T-helper 1 cell treated with Interleukin-12 subunit alpha and Interleukin-12 subunit beta and Interleukin-4 antibody, amounts not matched to agents 30 ng/mL and 1 ng/mL, for 36 hours (primary cell): Measurements from ENCODE around the gene F11R. TPM values are rescaled to one million over a fixed set of nuclear protein-coding genes. Genes with fewer than 3 reads are reported as not detected.
"Not testable (repeated sequence)": the region's sequence is repeated elsewhere in the genome, so short reads cannot be mapped to it uniquely, and the experiment has no call there.

ENCODE experiments used
- intact Hi-C: fragments of 100-400 bp; cut with micrococcal nuclease; formaldehyde crosslinking; loops from one replicate; pipeline ENCODE4 v1.15.1; 2024
- total RNA-seq: library from RNA; stranded (reverse); gene quantifications from 2 replicates; pipeline ENCODE4 v1.2.3, GENCODE V29; 2022

The F11R gene
- total RNA-seq, 1 donor from 2014 or later, result 17.4 TPM

DNA sequence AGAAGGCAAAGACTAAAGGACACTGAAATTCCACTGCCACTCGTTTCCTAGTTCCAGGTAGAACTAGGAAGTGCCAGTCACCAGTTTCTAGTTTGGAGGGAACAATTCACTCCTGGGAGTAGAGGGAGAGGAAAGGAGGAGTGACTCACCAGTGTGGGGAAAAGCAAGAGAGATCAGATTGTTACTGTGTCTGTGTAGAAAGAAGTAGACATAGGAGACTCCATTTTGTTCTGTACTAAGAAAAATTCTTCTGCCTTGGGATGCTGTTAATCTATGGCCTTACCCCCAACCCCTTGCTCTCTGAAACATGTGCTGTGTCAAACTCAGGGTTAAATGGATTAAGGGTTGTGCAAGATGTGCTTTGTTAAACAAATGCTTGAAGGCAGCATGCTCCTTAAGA, 4.3 kb downstream of the F11R start:
- intact Hi-C loops, result not testable (repeated sequence)

- intact Hi-C loops, result loop anchor here (1.0 kb wide), 1 partner anchor 8 kb away; the partner anchor contains the start of gene F11R
Measured at GRCh38 chr1:161013488-161014230, 7.3 kb downstream of the F11R start.

GRCh38 chr1:161013131-161013487, 7.8 kb downstream of the F11R start:
- intact Hi-C loops, result loop anchor here (1.0 kb wide), 1 partner anchor 8 kb away; the partner anchor contains the start of gene F11R

DNA sequence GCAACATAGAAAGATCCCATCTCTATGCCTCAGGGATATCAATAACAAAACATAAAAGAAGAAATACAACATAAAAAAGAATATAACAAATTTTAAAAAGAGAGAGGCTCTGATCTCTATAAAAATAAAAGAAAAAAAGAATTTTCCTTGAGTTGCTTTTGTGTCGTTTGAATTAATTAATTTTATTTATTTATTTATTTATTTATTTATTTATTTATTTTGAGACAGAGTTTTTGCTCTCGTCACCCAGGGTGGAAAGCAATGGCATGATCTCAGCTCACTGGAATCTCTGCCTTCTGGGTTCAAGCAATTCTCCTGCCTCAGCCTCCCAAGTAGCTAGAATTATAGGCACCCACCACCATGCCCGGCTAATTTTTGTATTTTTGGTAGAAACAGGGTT, 8.5 kb downstream of the F11R start:
- intact Hi-C loops, result no loop called here

GRCh38 chr1:161009602-161010211, 11.2 kb downstream of the F11R start:
- intact Hi-C loops, result no loop called here

DNA sequence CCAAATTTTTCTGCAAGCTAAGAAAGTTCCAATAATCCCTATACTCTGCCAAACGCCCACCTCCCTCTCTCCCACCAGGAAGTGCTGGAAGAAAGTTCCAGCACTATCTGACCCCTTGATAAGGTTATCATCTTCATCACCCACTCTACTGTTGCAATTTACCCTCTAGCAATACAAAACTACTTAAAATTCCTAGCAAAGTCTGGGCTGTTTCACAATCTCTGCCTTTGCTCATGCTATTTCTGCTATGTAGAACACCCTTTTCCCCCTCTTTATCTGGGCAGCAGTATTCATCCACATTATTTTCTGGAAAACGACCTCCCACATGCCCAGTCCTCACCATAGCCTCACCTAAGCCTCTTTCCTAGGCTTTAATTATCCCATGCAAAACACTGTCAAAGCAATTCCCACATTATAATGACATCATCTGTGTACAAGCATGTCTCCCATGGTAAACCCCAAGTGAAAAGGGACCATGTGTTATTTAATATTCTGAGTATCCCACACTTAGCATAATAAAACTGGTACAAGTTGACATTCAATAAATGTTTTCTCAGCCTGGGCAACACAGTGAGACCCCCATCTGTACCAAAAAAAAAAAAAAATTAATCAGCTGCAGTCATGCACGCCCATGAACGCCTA, 12.0 kb downstream of the F11R start:
- intact Hi-C loops, result no loop called here

DNA sequence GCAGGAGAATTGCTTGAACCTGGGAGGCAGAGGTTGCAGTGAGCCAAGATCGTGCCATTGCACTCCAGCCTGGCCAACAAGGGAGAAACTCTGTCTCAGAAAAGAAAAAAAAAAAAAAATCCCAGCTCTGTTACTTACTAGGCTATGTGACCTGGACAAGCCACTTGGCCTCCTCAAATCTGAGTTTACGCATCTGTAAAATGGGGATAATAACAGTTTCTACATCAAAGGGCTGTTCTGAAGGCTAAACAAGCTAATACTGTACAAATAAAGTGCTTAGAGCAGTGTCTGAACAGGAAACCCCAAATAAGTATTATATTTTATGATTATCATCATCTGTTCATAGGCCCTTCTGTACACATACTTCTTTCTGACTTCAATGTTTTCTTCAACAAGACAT, 13.6 kb downstream of the F11R start:
- intact Hi-C loops, result no loop called here

DNA sequence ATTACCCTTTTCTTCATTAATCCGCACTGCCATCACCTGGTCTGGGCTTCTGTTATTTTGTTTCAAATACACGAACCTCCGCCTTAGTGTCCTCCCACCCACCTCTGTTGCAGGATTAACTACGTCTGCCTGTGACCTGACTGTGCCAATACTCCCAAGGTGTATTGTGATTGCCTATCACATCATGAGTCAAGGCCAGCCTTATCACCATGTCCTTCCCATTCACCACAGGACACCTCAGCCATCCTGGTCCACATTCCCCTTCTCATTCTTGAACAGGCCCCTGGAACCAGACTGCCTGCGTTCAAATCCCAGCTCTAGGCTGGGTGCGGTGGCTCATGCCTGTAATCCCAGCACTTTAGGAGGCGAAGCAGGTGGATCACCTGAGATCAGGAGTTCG, 14.4 kb downstream of the F11R start:
- intact Hi-C loops, result no loop called here

- intact Hi-C loops, result no loop called here
Measured at GRCh38 chr1:161001525-161001924, 19.4 kb downstream of the F11R start.

GRCh38 chr1:161000736-161001480, 20.0 kb downstream of the F11R start:
- intact Hi-C loops, result no loop called here

GRCh38 chr1:160999376-160999775, 21.6 kb downstream of the F11R start:
- intact Hi-C loops, result no loop called here

DNA sequence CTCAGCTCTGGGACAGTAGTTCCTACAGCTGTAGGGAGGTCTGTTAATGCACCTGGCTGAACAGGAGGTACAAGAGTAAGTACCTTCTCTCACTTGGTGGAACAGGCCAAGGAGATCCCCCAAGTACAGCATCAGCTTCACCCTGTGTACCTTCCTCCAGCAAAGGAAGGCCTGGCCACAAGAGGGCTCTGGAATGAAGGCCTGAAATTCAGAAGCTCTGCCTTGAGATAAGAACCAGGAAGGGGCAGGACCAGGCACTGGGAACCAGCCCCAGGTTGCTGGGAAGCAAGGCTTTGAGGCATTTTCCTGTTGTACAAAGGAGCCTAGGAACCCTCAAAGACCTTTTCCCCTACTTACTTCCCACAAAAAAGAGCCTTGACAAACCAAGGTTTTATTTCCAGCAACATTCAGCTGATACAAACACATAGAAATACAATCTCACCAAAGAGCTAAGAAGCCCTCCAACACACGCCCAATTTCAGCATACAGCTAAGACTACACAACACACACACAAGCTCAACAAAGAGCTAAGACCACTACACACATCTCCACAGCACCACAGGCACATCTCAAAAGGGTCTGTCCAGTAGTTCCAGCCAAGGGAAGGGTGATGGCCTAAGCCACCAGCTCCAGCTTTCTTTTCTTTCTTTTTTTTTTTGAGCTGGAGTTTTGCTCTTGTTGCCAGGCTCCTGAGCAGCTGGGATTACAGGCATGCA, 23.5 kb downstream of the F11R start:
- intact Hi-C loops, result loop anchor here (1.0 to 2.0 kb wide), 4 partner anchors 23 to 142 kb away; partner anchors contain the start of genes ARHGAP30 and F11R

- intact Hi-C loops, result loop anchor here (2.0 kb wide), 2 partner anchors 25 to 73 kb away; partner anchors contain the start of genes ARHGAP30 and F11R
Measured at GRCh38 chr1:160996178-160996577, 24.8 kb downstream of the F11R start.

DNA sequence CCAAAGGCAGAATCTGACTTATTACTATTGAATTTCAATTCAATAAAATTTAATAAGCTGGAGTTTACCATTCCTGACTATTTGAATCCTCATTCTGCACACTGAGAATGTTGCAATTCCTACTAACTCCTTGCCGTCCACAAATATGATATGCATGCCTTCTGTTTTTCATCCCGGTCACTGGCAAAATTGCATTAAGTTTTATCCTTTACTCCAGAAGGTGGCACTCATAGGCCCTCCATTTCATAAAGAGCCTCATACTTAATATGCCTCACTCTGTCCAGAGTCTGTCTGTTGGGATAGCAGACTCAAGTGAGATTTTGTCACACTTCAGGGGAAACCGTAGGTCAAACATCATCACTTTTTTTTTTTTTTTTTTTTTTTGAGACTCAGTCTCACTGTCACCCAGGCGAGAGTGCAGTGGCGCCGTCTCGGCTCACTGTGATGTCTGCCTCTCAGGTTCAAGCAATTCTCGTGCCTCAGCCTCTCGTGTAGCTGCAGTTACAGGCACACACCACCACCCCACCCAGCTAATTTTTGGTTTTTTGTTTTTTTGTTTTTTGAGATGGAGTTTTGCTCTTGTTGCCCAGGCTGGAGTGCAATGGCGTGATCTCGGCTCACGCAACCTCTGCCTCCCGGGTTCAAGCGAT, 27.3 kb downstream of the F11R start:
- intact Hi-C loops, result loop anchor here (1.0 to 5.0 kb wide), 2 partner anchors 104 to 216 kb away; no protein-coding TSS in a partner anchor

DNA sequence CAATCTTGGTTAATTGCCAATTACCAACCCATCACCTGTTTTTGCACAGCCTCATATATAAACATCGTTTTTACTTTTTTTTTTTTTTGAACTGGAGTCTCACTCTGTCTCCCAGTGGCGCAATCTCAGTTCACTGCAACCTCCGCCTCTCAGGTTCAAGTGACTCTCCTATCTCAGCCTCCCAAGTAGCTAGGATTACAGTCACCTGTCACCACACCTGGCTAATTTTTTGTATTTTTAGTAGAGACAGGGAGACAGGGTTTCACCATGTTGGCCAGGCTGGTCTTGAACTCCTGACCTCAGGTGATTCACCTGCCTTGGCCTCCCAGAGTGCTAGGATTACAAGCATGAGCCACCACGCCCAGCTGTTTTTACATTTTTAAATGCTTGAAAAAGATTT, 28.9 kb downstream of the F11R start:
- intact Hi-C loops, result loop anchor here (5.0 kb wide), 1 partner anchor 215 kb away; no protein-coding TSS in a partner anchor

DNA sequence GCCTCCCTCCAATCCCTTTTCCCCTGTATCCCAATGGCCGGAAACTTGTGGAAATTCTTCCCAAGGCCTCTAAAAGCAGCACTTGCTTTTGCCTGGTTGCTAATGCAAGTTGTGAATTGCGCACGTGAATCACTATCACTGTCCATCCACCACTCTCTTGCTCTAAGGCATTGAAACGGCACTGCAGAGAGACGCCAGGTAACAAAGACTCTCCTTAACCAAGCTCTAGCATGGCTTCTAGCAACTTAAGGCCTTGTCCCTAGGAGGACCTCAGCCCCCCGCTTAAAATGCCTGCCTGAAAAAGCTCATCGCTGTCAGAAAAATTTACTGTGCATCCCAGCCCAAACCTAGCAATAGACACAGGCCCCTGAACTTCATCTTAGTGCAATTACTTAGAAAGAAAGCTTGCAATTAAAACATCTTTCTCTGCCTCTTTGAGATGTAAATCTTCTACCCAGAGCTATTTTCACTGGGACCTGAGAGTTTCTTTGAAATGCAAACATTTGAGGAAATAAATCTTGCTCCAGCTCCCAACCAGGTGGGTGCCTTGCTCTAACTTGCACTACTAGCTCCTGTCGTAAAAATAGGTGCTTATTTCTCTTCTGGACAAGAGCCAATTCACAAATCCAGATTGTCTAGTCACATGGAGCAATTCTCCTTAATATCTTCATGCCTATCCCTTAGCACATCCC, 33.4 kb downstream of the F11R start:
- intact Hi-C loops, result no loop called here

DNA sequence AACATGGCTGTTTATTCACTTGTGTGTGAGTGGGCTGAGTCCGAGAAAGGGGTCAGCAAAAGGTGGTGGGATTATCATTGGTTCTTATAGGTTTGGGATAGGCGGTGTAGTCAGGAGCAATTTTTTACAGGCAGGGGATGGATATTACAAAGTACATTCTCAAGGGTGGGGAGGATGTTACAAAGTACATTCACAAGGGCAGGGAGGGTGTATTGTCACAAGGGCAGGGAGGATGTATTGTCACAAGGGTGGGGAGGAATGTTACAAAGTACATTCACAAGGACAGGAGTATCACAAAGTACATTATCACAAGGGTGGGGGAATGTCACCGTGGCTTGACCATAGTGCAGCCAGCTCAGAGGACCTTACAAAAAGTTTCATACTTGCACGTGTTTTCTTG, 35.2 kb downstream of the F11R start:
- intact Hi-C loops, result no loop called here

GRCh38 chr1:160981584-160982411, 39.2 kb downstream of the F11R start:
- intact Hi-C loops, result no loop called here

DNA sequence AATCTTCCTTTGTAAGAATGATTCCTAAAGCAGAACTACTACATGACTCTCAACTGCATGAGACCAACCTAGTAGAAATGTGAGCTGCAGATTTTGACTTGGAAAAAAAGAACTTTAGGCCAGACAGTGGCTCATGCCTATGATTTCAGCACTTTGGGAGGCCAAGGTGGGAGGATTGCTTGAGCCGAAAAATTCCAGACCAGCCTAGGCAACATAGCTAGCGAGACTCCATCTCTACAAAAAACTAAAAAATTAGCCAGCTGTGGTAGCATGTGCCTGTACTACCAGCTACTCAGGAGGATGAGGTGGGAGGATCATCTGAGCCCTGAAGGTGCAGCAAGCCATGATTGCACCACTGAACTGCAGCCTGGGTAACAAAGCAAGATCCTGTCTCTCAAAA, 41.7 kb downstream of the F11R start:
- intact Hi-C loops, result no loop called here
